ENCODE measurements around the gene GPX5.

- TF ChIP-seq EZH2 (optimal IDR thresholded peaks at IDR 0.05; ENCODE audit: low read depth, low read length) = no peak
- no peak for TF ChIP-seq CTCF (IDR thresholded peaks at IDR 0.05; ENCODE audit: low read length)
Measured at GRCh38 chr6:28569748-28570147, 44.1 kb downstream of the GPX5 start.

Data from MM.1S (cell line).